LoVo (cell line): ENCODE results near the gene SCAANT1.
A peak's percentile ranks its signal among the peaks of the same experiment; 100 is the strongest.

Experiments used
- DNase-seq: peaks from one replicate; pipeline ENCODE4 v3.0.0-alpha.2; 2016; ENCODE audit warnings: low spot score

SCAANT1 gene

DNA sequence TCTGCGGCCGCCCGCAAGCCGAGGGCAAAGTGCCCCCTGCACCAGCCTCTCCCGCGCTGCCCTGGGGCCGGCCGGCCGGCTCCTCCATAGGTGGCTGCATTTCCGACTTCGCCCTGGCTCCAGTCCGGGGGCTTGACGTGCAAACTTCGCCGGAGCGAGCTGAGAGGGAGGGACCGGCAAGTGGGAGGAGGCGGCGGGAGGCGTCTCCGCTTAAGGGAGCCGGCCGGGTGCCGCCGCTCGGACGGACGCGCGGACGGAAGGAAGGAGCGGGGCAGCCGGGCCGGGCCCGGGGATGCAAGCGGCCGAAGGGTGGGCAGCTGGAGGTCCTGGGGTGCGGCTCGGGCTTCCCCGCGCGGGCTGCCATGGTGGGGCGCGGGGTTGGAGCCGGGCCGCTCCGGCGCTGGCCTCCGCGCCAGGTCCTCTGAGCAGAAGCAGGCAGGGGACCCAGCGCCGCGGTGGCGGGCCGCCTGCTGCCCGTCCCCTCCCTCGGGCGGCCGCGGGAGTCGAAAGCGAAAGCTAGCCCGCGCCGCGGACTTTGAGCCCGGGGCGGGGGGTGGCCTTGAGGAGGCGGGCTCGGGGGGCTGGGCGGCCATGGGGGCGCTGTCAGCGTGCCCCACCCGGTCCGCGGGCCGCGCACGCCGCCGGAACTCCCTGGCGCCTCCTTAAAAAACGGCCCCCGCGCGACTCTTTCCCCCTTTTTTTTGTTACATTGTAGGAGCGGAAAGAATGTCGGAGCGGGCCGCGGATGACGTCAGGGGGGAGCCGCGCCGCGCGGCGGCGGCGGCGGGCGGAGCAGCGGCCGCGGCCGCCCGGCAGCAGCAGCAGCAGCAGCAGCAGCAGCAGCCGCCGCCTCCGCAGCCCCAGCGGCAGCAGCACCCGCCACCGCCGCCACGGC is at the start of gene SCAANT1:
Gene SCAANT1, minus strand, starts transcription at position 511 of the 895 bp plus-strand sequence.
- DNase-seq, result peak; percentile 84

DNA sequence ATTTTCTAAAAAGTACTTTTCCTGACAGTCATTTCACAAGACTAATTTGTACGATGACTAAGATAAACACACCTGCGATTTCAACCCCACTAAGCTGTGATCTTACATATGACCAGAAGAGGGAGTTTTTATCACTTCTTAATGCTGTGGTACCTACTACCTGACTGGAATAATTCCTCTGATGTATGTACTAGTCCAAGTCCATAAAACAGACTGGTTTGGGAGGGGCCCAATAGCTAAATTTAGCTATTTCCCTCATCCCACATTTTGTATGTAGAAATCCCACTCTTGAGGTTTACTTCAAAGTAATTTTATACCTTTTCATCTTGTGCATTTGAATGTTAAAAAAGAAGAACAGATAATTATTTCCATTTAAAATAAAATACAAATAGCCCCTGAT is 49.7 kb upstream of the SCAANT1 start:
- DNase-seq, result peak; percentile 45

DNA sequence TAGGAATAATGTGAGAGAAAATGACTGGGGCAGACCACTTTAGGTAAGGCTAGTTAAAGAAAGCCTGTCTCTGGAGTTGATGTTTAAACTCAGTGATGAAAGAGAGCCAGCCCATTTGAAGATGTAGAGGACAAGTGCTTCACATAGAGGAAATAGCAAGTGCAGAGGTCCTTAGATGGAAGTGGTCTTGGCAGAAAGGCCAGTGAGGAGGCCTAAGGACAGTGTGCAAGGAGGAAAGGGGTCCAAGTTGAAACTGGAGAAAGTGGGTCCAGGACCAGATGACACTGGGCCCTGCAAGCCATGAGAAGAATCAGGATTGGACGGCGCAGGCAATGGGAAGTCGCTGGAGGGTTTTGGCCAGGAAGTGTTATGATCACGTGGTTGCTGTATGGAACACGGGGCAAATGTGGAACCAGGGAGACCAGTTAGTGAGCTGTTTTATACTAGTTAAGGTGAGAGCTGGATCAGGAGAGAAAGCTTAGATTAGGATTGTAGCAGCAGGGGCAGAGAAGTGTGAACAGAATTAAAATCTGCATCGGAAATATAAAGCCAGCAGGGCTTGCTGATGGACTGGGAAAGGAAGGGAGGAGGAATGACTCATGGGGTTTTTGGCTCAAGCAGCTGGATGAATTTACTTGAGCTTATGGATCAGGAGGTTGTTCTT is 48.0 kb upstream of the SCAANT1 start:
- DNase-seq, result peak; percentile 19

DNA sequence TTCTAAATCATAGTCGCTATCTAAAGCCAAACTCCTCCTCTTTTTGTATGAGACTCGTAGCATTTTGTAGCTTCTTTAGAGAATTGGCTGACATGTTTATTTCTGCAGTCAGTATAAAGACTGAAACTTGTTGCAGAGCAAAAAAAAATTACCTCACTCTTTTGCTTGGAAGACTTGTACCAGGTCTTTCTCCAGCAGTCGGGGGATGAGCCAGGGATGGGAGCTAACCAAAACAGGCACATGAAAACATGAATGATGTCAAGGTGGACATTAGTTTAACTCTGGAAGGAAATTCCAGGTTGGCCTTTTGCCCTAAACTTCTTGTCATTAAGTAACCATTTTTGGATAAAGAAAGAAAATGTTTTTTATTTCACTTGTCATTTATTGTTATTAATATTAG is 47.0 kb upstream of the SCAANT1 start:
- DNase-seq, result no peak

DNA sequence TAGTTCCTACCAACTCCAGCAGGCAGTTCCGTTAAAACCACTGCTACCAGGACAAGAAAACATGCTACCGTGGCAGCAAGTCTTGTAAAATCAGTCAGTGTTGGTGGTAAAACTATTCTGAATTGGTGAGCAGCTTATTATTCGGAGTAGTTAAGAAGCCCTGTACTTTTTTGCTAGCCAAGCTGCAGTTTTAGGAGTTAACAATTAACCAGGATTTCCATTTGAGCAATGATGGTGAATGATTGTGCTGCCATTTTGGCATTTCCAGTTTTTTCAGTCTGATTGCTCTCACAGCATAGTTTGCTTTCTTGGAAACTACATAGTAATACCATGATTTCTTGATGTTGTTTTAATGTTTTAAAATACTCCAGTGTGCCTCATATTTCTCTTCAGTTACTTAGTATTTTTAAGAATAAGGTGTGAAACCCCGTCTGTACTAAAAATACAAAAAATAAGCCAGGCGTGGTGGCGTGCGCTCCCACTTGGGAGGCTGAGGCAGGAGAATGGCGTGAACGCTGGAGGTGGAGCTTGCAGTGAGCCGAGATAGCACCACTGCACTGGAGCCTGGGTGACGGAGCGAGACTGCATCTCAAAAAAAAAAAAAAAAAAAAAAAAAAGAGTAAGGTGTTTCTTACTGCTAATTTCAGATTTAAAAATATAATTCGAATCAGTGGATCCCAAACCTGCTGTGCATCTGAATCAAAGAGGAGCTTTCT is 43.8 kb upstream of the SCAANT1 start:
- no peak for DNase-seq

DNA sequence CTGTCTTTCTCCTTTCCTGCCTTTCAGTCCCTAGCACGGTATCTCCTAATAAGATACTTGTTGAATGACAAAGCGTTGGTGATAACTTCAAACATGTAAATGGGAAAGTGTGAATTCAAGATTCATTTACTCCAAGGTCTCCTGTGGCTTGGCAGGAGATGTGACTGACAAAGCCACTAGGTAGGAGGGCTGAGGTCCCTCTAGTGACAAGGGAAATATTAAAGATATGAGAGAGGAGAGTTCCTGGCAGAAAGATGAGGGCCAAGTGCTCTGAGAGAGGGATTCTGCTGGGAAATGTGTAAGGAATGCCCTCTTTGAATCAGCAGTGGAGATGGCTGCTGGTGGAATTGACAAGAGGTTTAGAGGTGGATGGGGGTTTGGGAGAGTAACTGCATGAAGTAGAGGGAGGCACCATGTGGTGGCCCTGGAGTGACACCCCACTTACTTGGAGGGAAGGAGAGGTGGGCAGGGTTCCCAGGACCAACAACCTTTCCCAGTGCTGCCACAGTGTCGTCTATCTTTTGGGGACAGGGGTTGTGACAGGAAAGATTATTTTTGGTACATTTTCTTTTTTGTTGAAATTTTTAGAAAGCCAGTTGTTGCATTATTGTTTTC is 43.0 kb upstream of the SCAANT1 start:
- DNase-seq, result no peak

DNA sequence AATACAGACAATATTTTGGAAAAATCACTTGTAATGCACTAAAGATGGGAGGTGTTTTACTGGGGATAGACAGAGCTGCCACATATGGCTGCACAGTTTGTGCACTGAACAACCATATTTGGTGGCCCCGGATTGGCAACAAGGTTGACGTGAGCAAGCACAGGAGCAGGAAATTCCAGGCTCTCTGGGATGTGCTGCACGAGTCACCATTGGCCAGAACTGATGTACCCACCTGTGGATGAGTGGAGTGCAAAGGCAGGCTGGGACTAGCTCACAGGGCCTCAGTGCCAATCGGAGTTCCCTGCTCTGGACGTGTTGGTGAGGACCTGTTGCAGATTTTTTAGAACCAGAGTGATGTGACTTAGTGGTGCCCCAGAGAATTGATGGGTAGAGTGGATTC is 42.0 kb upstream of the SCAANT1 start:
- no peak for DNase-seq

DNA sequence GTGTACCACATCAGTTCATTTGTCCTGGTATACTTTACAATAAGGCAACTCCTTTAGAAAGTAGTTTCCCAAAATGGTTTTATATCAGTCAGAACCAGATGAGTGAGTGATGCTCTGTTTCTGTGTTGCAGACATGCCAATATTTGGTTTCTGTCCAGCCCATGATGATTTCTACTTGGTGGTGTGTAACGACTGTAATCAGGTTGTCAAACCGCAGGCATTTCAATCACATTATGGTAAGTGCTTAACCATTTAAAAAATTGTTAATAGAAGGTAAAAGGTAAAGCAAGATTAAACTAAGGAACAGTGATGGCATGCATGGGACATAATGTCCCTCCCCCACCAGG is 40.0 kb upstream of the SCAANT1 start:
- DNase-seq, result no peak

DNA sequence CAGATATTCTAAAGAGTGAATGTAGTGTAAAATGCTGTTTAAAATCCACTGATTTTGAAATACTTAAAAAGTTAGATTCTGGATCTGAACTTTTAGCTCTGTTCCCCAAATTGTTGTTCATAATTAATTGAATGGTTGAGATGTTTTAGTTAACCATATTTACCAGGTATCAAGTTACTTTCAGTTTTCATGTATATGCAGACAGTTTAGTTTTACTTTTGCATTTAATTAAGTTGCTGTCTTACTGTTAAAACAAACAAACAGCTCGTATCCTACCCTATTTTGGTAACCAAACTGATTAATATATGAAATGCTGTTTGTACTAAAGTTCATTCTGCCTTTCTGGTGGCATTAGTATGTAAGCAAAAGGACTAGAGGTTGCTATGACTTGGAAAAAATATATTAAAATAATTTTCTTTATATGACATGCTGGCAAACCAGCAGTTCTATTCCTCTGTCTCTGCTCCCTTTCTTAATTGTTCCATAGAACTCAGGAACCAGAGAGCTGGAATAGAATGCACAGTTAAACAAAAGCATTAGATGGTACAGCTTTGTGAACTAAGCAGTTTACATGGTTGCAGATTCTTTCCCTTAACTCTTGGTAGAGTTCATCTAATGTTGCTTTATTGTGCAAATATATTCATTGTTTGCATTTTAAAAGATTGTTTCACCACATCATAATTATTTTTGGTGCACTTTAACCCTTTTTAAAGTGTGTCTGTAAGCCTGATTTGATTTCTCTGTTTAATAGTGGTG is 39.5 kb upstream of the SCAANT1 start:
- DNase-seq, result no peak

DNA sequence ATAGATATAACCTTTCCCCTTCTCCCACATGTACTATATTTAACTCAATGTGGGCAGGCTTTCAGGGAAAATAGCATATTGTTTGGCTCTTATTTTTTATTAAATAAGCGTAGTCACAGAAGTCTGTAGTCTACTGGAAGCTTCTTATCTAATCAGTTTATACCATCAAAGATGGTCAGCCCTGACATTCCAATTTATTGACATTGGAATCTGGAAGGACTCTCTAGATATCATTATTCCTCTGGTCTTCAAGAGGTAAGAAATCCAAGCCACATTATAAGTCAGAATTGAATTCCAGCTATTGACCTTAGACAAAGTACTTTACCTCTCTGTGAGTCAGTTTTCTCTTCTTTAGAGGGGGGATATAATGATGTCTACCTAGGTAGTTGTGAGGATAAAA is 38.5 kb upstream of the SCAANT1 start:
- no peak for DNase-seq

DNA sequence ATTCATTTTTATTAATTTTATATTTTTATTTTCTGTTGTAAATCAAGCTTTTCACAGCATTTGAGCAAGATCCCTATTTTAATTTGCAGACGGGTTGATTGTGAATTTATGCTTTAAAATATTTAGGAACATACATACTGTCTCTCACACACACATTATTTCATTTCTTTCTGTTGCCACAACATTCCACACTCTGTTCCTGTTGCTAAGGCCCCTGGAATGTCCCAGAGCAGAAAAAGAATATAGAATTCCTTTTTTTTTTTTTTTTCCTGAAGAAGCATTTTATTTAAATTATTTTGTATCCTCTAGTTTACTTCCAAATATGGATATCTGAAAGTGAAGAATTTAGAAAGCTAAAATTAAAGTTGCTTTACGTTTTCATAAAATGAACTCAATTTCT is 36.8 kb upstream of the SCAANT1 start:
- DNase-seq, result no peak

DNA sequence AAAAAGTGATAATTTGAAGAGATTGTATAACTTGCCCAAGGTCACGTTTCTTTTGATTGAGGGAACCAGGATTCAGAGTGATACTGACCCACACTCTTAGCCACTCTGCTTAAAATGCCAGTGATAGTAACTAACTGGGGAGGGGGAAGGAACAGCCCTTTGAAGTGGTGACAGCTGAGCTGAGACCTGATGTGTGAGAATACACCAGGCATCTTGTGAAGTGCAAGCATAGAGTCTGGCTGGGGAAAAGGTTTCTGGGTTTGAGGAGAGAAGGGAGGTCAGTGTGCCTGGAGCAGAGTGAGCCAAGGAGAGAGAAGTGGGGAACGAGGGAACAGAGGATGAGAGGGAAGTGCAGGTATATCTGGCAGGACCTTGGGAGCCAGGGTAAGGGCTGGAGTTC is 35.4 kb upstream of the SCAANT1 start:
- no peak for DNase-seq

DNA sequence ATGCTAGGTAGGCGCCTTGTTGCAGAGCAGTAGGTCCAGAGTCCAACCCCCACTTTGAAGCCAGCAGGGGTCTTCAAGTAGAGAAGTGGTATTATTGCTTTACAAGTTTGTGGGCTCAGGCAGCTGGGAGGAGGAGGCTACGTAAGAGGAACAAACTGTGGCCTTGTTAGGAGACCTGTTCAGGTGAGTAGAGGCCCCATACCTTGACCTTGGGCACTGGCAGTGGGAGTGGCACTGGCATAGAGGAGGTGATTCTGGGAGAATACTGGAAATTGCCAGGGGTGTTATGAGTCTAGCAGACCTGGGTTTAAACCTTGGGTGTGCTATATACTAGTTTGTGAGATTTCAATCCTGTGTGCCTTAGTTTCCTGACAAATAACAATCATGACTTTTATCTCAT is 34.6 kb upstream of the SCAANT1 start:
- no peak for DNase-seq

DNA sequence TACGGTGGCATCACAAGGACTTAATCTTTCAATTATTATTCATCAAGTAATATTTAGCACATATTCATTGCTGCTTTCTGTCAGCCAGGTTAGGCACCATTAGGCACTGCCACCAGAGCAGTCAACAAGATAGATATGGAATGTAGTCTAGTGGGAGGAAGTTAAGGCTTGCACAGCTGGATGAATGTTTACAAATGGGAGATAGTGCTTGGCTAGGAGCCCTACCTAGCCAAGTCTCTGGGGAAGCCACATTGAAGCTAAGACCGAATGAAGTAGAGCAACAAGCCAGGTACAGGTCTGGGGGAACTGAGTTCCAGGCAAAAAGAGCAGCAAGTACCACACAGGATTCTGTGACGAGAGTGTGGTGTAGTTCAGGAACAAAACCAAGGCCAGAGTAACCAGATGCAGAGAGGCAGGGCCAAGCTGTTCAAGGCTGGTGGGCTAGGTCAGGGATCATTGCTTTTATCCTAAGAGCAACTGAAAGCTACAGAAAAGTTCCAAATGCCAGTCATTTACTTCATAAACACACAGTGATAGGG is 33.4 kb upstream of the SCAANT1 start:
- no peak for DNase-seq

DNA sequence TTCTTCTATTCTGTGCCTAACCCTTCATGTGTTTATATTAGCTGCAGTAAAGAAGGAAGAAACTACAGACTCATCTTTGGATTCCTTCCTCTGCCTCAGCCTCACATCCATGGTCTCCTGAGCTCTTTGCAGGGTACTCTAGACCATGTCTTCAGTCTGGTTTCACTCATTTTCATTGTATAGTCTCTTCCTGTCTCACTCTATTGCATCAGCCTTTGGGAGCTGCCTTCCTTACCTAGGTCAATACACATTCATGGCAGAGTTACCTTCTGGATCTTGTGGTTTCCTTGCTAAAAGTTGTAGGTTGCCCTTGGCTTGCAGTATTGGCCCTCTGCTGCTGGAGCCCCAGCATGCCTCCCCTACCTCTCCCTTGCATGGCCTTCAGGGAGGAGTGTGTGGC is 31.5 kb upstream of the SCAANT1 start:
- DNase-seq, result no peak

DNA sequence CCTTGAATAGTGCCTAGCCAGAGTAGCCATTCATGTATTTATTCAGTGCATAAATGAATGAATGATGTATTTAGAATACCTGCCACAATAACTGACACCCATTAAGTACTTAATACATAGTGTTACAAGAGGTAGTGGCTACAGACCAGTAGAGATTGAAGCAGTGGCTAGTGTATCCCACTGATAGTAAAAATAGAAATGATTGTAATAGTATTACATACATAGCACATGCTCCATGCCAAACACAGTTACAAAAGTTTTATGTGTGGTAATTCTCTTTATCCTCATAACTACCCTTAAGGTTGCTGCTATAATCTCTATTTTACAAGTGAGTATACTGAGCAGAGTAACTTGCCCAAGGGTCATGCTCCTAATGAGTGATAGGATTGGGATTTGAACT is 30.3 kb upstream of the SCAANT1 start:
- DNase-seq, result no peak

DNA sequence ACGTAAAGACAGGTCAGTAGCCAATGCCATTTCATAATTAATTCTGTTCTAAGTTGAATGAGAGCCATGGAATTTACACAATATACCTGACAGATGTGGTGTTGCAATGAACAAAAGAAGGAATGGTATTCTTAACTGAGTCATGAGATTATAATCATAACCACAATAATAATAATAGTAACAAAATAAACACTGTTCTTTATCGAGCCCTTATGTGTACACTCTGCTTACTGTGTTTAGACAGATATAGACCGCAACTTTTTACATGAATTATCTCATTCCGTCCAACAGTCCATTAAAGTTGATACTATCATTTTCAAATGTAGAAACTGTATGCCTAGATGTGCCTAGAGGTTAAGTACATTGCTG is 28.2 kb upstream of the SCAANT1 start:
- no peak for DNase-seq

DNA sequence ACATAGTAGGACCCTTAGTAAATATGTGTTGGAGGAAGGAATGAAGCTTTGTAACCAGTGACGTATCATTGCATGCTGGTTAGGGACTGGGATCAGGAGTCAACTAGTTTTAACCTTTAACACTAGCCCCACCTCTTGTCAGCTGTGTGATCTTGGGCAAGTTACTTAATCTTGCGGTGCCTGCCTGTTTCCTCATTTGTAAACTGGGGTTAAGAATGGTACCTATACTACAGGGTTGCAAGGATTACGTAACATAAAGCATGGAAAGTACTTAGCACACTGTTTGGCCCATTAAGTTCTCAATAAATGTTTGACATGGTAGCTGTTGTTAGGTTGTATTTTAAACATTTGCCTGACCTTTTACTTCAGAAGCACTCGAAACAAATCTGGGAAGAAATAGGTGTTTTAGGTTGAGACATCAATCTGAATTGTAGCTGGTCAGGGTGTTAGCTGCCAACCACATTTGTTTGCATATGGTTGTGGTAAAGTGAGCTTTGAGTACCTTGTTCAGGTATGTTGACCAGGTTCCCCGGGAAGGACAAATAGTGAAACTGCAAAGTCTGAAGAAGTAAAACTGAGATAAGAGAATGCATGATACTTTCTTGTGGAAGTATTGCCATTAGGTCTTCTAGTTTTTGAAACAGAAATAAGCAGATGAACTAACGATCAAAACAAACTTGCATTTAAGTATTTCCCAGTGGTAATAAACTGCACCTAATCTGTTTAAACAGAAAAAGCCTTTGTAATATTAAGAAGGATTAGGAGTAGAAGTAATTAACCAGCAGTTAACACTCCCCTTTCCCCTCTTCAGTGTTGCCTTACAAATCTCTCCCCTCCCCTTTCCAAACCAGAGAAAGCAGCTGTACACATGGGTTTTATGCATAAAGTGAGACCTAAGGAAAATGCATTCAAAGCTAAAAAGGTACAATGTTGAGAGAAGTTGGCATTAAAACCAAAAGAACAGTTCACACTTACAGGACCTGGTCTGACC is 25.8 kb upstream of the SCAANT1 start:
- peak; percentile 24 for DNase-seq

DNA sequence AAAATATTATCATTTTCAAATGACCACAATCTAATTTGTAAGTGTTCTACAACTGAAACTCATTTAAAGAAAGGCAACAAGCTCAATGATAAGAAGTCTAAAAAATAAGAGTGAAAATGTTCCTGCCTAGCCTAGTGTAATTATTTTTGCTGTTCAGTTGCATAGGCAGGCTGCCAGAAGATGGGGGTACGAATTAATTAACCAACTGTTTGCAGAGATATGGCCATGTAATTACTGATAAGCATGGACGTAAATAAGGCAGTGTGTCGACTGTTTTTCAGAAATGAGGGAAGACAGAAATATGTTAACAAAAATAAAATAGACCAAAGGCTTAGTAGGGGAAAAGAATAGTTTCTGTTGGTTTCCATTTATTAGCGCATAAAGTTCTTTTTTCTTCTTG is 24.7 kb upstream of the SCAANT1 start:
- DNase-seq, result no peak
